NCI-H1105 (cell line): Measurements from ENCODE around the gene PIGS.

Experiments
- DNase-seq: peaks from one replicate; lab custom pipeline; 2025; lab: John Stamatoyannopoulos, UW

Gene PIGS

GRCh38 chr17:28550858-28551257 lies 20.5 kb downstream of the PIGS start:
- no peak for DNase-seq

- DNase-seq: no peak
Measured at GRCh38 chr17:28549236-28550132, 21.8 kb downstream of the PIGS start.

GRCh38 chr17:28548417-28549130 lies 22.8 kb downstream of the PIGS start:
- no peak for DNase-seq

- DNase-seq: peak; percentile 13
Measured at GRCh38 chr17:28547623-28548416, 23.5 kb downstream of the PIGS start.

- DNase-seq: no peak
Measured at GRCh38 chr17:28547096-28547622, 24.2 kb downstream of the PIGS start.

- no peak for DNase-seq
Measured at GRCh38 chr17:28545787-28546415, 25.4 kb downstream of the PIGS start.

- no peak for DNase-seq
Measured at GRCh38 chr17:28545141-28545503, 26.2 kb downstream of the PIGS start.

GRCh38 chr17:28544402-28545140 lies 26.8 kb downstream of the PIGS start:
- DNase-seq: no peak

GRCh38 chr17:28541439-28541838 lies 29.9 kb downstream of the PIGS start:
- no peak for DNase-seq

- no peak for DNase-seq
Measured at GRCh38 chr17:28540231-28540630, 31.1 kb downstream of the PIGS start.

- no peak for DNase-seq
Measured at GRCh38 chr17:28538296-28538895, 32.9 kb downstream of the PIGS start.

GRCh38 chr17:28537219-28537610 lies 34.1 kb downstream of the PIGS start:
- no peak for DNase-seq

- DNase-seq: no peak
Measured at GRCh38 chr17:28536532-28537218, 34.6 kb downstream of the PIGS start.

GRCh38 chr17:28534740-28535375 lies 36.5 kb downstream of the PIGS start:
- DNase-seq: no peak

- no peak for DNase-seq
Measured at GRCh38 chr17:28533091-28533807, 38.1 kb downstream of the PIGS start.

GRCh38 chr17:28532050-28532960 lies 39.0 kb downstream of the PIGS start:
- no peak for DNase-seq

GRCh38 chr17:28530926-28531325 lies 40.4 kb downstream of the PIGS start:
- no peak for DNase-seq

- DNase-seq: no peak
Measured at GRCh38 chr17:28530250-28530649, 41.1 kb downstream of the PIGS start.
